HS-5 (cell line): ENCODE measurements around the gene SPAG5.

ENCODE experiments used
- DNase-seq: peaks from one replicate; pipeline ENCODE4 v3.0.0-alpha.2; 2012; ENCODE audit warnings: low read depth

Gene SPAG5

GRCh38 chr17:28541439-28541838 is 57.4 kb downstream of the SPAG5 start:
- DNase-seq, result no peak

- DNase-seq, result no peak
These were observed 58.6 kb downstream of the SPAG5 start for GRCh38 chr17:28540231-28540630.

GRCh38 chr17:28538296-28538895 is 60.4 kb downstream of the SPAG5 start:
- DNase-seq, result no peak

GRCh38 chr17:28537219-28537610 is 61.6 kb downstream of the SPAG5 start:
- no peak for DNase-seq

- no peak for DNase-seq
These were observed 62.1 kb downstream of the SPAG5 start for GRCh38 chr17:28536532-28537218.

GRCh38 chr17:28534740-28535375 is 64.0 kb downstream of the SPAG5 start:
- DNase-seq, result no peak

- DNase-seq, result no peak
These were observed 65.6 kb downstream of the SPAG5 start for GRCh38 chr17:28533091-28533807.

- no peak for DNase-seq
These were observed 66.5 kb downstream of the SPAG5 start for GRCh38 chr17:28532050-28532960.

- no peak for DNase-seq
These were observed 67.9 kb downstream of the SPAG5 start for GRCh38 chr17:28530926-28531325.

GRCh38 chr17:28530250-28530649 is 68.6 kb downstream of the SPAG5 start:
- no peak for DNase-seq

GRCh38 chr17:28529013-28529400 is 69.8 kb downstream of the SPAG5 start:
- DNase-seq, result no peak

GRCh38 chr17:28528327-28529012 is 70.4 kb downstream of the SPAG5 start:
- DNase-seq, result no peak

GRCh38 chr17:28527859-28528258 is 71.0 kb downstream of the SPAG5 start:
- DNase-seq, result no peak
